Tibial nerve (tissue), 3 donors: Measurements from ENCODE around the gene SIRPA.

Experiments used
- POLR2A ChIP-seq, 2 donors: fragments of 450-650 bp; IDR thresholded peaks; one replicate each; pipeline ENCODE4 v1.6.1; 2017; ENCODE audit warnings: antibody characterized with exemption in 2 of 2, mild to moderate bottlenecking in 2 of 2, moderate library complexity in 2 of 2
- TF ChIP-seq, protein P1 (sequence below), 5 experiments: fragments of 200-600 bp in 3 of 5; fragments of 450-650 bp in 2 of 5; sonication (generic) in 3 of 5; IDR thresholded peaks; one replicate each; pipeline ENCODE4 v1.5.1; 2016 to 2019; ENCODE audit warnings: antibody characterized with exemption in 5 of 5, mild to moderate bottlenecking in 3 of 5, moderate library complexity in 2 of 5

GRCh38 chr20:1860446-1860845 lies 34.8 kb upstream of the SIRPA start:
- TF ChIP-seq, protein P1, sequence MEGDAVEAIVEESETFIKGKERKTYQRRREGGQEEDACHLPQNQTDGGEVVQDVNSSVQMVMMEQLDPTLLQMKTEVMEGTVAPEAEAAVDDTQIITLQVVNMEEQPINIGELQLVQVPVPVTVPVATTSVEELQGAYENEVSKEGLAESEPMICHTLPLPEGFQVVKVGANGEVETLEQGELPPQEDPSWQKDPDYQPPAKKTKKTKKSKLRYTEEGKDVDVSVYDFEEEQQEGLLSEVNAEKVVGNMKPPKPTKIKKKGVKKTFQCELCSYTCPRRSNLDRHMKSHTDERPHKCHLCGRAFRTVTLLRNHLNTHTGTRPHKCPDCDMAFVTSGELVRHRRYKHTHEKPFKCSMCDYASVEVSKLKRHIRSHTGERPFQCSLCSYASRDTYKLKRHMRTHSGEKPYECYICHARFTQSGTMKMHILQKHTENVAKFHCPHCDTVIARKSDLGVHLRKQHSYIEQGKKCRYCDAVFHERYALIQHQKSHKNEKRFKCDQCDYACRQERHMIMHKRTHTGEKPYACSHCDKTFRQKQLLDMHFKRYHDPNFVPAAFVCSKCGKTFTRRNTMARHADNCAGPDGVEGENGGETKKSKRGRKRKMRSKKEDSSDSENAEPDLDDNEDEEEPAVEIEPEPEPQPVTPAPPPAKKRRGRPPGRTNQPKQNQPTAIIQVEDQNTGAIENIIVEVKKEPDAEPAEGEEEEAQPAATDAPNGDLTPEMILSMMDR (IDR thresholded peaks at IDR 0.05): no peak
- no peak for TF ChIP-seq POLR2A (IDR thresholded peaks at IDR 0.05)
